ENCODE measurements around the gene KPNA1. TPM values are rescaled to one million over a fixed set of nuclear protein-coding genes. Genes with fewer than 3 reads are reported as not detected.
A peak's percentile ranks its signal among the peaks of the same experiment; 100 is the strongest.

KPNA1 gene
- total and polyA plus RNA-seq, 2 of the 13 experiments (the other 11 are each of a cell fraction or from before 2014, with no cell fraction given): 15.4 to 30.0 TPM

DNA sequence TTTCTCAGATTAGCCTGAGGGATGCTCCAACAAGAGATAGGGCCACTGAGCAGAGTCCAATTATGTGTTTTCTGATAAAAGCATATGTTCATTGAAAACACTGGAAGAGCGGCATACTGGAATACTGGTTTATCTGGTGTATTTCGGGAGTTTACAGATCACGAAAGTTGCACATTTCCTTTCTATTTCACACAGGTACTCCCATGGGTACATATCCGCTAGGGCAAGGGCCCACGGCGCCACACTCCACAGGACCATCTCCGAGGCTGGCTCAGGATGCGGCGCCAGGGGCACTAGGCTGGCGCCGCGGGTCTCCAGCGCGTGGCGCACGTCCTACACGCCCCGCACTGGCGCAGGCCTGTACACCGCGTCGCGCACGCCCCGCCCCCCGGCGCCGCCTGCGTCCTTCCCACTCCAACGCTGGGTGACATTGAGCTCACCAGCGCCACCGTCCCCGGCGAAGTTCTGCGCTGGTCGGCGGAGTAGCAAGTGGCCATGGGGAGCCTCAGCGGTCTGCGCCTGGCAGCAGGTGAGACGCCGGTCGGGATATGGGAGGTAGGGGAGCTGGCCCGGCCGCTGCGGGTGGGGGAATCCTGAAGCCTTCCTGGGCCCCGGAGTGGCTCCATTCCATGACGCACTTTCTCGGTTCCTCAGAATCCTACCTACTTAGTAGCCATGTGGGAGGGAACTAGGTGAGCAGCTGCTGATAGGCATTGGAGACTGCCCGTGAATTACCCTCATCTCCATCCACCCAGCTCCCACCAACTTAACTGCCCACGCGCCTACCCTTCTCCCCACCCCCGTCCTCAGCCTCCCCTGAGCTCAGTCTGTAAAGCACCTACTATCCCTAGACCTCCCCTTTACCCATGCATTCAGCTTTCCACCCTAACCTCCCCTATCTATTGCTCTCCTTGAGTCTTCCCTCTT is 130.7 kb downstream of the KPNA1 start, which contains the start of gene FAM162A (continued):
- TF ChIP-seq ZNF383 (CRISPR knock-in tag; IDR thresholded peaks at IDR 0.05; ENCODE audit: borderline replicate concordance): peak; percentile 88
- peak; percentile 93 for TF ChIP-seq XRCC5 (optimal IDR thresholded peaks at IDR 0.05; ENCODE audit: low read length)
- TF ChIP-seq TGIF2 (CRISPR knock-in tag; IDR thresholded peaks at IDR 0.05): no peak
- TF ChIP-seq, protein P1, sequence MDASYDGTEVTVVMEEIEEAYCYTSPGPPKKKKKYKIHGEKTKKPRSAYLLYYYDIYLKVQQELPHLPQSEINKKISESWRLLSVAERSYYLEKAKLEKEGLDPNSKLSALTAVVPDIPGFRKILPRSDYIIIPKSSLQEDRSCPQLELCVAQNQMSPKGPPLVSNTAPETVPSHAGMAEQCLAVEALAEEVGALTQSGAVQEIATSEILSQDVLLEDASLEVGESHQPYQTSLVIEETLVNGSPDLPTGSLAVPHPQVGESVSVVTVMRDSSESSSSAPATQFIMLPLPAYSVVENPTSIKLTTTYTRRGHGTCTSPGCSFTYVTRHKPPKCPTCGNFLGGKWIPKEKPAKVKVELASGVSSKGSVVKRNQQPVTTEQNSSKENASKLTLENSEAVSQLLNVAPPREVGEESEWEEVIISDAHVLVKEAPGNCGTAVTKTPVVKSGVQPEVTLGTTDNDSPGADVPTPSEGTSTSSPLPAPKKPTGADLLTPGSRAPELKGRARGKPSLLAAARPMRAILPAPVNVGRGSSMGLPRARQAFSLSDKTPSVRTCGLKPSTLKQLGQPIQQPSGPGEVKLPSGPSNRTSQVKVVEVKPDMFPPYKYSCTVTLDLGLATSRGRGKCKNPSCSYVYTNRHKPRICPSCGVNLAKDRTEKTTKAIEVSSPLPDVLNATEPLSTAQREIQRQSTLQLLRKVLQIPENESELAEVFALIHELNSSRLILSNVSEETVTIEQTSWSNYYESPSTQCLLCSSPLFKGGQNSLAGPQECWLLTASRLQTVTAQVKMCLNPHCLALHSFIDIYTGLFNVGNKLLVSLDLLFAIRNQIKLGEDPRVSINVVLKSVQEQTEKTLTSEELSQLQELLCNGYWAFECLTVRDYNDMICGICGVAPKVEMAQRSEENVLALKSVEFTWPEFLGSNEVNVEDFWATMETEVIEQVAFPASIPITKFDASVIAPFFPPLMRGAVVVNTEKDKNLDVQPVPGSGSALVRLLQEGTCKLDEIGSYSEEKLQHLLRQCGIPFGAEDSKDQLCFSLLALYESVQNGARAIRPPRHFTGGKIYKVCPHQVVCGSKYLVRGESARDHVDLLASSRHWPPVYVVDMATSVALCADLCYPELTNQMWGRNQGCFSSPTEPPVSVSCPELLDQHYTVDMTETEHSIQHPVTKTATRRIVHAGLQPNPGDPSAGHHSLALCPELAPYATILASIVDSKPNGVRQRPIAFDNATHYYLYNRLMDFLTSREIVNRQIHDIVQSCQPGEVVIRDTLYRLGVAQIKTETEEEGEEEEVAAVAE (CRISPR knock-in tag; IDR thresholded peaks at IDR 0.05; ENCODE audit: borderline replicate concordance): peak; percentile 81; the same call in 1 of the 2 replicates
- peak; percentile 75 for TF ChIP-seq AGO1 (IDR thresholded peaks at IDR 0.05; ENCODE audit: low read depth, low read length, poor library complexity, severe bottlenecking)
- TF ChIP-seq ZNF768 (CRISPR knock-in tag; IDR thresholded peaks at IDR 0.05): peak; percentile 85
- TF ChIP-seq, protein P2, sequence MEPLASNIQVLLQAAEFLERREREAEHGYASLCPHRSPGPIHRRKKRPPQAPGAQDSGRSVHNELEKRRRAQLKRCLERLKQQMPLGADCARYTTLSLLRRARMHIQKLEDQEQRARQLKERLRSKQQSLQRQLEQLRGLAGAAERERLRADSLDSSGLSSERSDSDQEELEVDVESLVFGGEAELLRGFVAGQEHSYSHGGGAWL (CRISPR knock-in tag; IDR thresholded peaks at IDR 0.05): peak; percentile 92
- no peak; the same call in 1 of the 2 replicates for TF ChIP-seq ZNF619 (CRISPR knock-in tag; IDR thresholded peaks at IDR 0.05)
- no peak for TF ChIP-seq RCOR2 (CRISPR knock-in tag; IDR thresholded peaks at IDR 0.05)
- no peak; the same call in 1 of the 2 replicates for TF ChIP-seq GATA4 (IDR thresholded peaks at IDR 0.05; ENCODE audit: borderline replicate concordance, low read depth)
- TF ChIP-seq ZMAT3 (CRISPR knock-in tag; conservative IDR thresholded peaks at IDR 0.05): peak; percentile 87
- TF ChIP-seq NFIC (IDR thresholded peaks at IDR 0.05; ENCODE audit: low read length): peak; percentile 8; the same call in 1 of the 2 replicates
- TF ChIP-seq, protein P3, sequence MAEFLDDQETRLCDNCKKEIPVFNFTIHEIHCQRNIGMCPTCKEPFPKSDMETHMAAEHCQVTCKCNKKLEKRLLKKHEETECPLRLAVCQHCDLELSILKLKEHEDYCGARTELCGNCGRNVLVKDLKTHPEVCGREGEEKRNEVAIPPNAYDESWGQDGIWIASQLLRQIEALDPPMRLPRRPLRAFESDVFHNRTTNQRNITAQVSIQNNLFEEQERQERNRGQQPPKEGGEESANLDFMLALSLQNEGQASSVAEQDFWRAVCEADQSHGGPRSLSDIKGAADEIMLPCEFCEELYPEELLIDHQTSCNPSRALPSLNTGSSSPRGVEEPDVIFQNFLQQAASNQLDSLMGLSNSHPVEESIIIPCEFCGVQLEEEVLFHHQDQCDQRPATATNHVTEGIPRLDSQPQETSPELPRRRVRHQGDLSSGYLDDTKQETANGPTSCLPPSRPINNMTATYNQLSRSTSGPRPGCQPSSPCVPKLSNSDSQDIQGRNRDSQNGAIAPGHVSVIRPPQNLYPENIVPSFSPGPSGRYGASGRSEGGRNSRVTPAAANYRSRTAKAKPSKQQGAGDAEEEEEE (CRISPR knock-in tag; IDR thresholded peaks at IDR 0.05; ENCODE audit: borderline replicate concordance): no peak
- peak; percentile 88 for TF ChIP-seq MED8 (CRISPR knock-in tag; IDR thresholded peaks at IDR 0.05; ENCODE audit: insufficient replicate concordance)
- TF ChIP-seq JUN (CRISPR knock-in tag; IDR thresholded peaks at IDR 0.05): no peak; the same call in 1 of the 2 replicates
- peak; percentile 68 for TF ChIP-seq JARID2 (CRISPR knock-in tag; IDR thresholded peaks at IDR 0.05; ENCODE audit: insufficient replicate concordance)
- TF ChIP-seq ZNF225 (CRISPR knock-in tag; IDR thresholded peaks at IDR 0.05): peak; percentile 78; the same call in 1 of the 2 replicates
- peak; percentile 94 for TF ChIP-seq ZNF335 (CRISPR knock-in tag; IDR thresholded peaks at IDR 0.05)
- TF ChIP-seq ZNF496 (CRISPR knock-in tag; IDR thresholded peaks at IDR 0.05; ENCODE audit: insufficient replicate concordance): no peak
- TF ChIP-seq CBFB (CRISPR knock-in tag; IDR thresholded peaks at IDR 0.05): peak; percentile 84; the same call in 1 of the 2 replicates
- TF ChIP-seq ZBTB1 (CRISPR knock-in tag; IDR thresholded peaks at IDR 0.05; ENCODE audit: borderline replicate concordance): peak; percentile 69; the same call in 1 of the 2 replicates
- TF ChIP-seq MIER2 (CRISPR knock-in tag; IDR thresholded peaks at IDR 0.05): 0 out of 2 replicates have a peak, but pooled peaks have one; percentile 65
- TF ChIP-seq SALL2 (CRISPR knock-in tag; IDR thresholded peaks at IDR 0.05): peak; percentile 77

Data from HepG2 (cell line).